ENCODE data around the gene PTPN1. TPM values are rescaled to one million over a fixed set of nuclear protein-coding genes. Genes with fewer than 3 reads are reported as not detected.

Gene PTPN1
- total and polyA plus RNA-seq, 12 donors, result 15.5 to 45.3 (median 29.4) TPM

GRCh38 chr20:50632236-50632635 lies 122.1 kb downstream of the PTPN1 start:
- no peaks in the 10 kb centered on the region for H3K27me3 ChIP-seq
- WGBS, 2 donors, result 81 to 85% methylated on average over 7 of the region's 7 CpGs
- DNase-seq, result no peak
- H3K27ac ChIP-seq, result no peak overlapping the region
- intact Hi-C loops (cut with DNase I), result no loop called here
- peaks cover 5 to 32% (median 20%) of the 10 kb centered on the region in 9 donors for H3K4me1 ChIP-seq
- no peak overlapping the region for H3K4me3 ChIP-seq
- no peaks in the 10 kb centered on the region for H3K9me3 ChIP-seq
- no peaks in the 10 kb centered on the region for H3K36me3 ChIP-seq
- TF ChIP-seq CTCF (IDR thresholded peaks at IDR 0.05), result no peak
- ATAC-seq, result no peak

- WGBS, 2 donors, result 93 to 97% methylated on average over 5 of the region's 5 CpGs
- H3K4me3 ChIP-seq, result no peak overlapping the region
- intact Hi-C loops (cut with DNase I), result no loop called here
- H3K27ac ChIP-seq, result no peak overlapping the region
- H3K27me3 ChIP-seq, result no peaks in the 10 kb centered on the region
- DNase-seq, result no peak
- peaks cover 5 to 37% (median 21%) of the 10 kb centered on the region in 9 donors for H3K4me1 ChIP-seq
- no peaks in the 10 kb centered on the region for H3K36me3 ChIP-seq
- no peak for ATAC-seq
- TF ChIP-seq CTCF (IDR thresholded peaks at IDR 0.05), result no peak
- H3K9me3 ChIP-seq, result no peaks in the 10 kb centered on the region
Observed at GRCh38 chr20:50632701-50633100, 122.5 kb downstream of the PTPN1 start.

GRCh38 chr20:50633361-50633760 lies 123.2 kb downstream of the PTPN1 start:
- no peak for TF ChIP-seq CTCF (IDR thresholded peaks at IDR 0.05)
- WGBS, 2 donors, result 59 to 66% methylated on average over 10 of the region's 10 CpGs
- intact Hi-C loops (cut with DNase I), result no loop called here
- no peak for ATAC-seq
- Histone ChIP-seq H3K27me3 (no peaks in the 10 kb centered on the region), H3K4me3 (no peak overlapping the region), H3K27ac (peak overlapping the region in 1 of 10 donors; percentile 15), H3K4me1 (peaks cover 5 to 39% (median 21%) of the 10 kb centered on the region in 9 donors), H3K9me3 (no peaks in the 10 kb centered on the region), H3K36me3 (no peaks in the 10 kb centered on the region)
- no peak for DNase-seq

GRCh38 chr20:50634191-50634590 lies 124.0 kb downstream of the PTPN1 start:
- Histone ChIP-seq H3K4me3 (no peak overlapping the region), H3K4me1 (peaks cover 5 to 38% (median 20%) of the 10 kb centered on the region in 9 donors), H3K36me3 (no peaks in the 10 kb centered on the region), H3K27me3 (no peaks in the 10 kb centered on the region), H3K9me3 (no peaks in the 10 kb centered on the region), H3K27ac (no peak overlapping the region)
- no peak for DNase-seq
- WGBS, 2 donors, result 73 to 76% methylated on average over 6 of the region's 6 CpGs
- intact Hi-C loops (cut with DNase I), result no loop called here
- ATAC-seq, result no peak
- TF ChIP-seq CTCF (IDR thresholded peaks at IDR 0.05), result no peak

Small RNA genes lying within 50 kb of the gene (microRNA-seq; reads per million reads assigned to microRNA genes)
- gene MIR1302-5 (0 reads per million in 2 donors), gene MIR645 (0 reads per million in 2 donors)

Other genes with a start within 250 kb of the PTPN1 start
- gene RIPOR3, start 181.2 kb downstream of the PTPN1 start, total RNA-seq, result 10 to 100 TPM in 1 of 10 donors, 1 to 10 TPM in 9; 1.6 to 21.8 (median 2.7) TPM
- 10 to 100 TPM in 1 of 2 donors, 1 to 10 TPM in 1; 6.3 to 50.2 TPM for gene RIPOR3, start 181.2 kb downstream of the PTPN1 start, polyA plus RNA-seq
- 1 to 10 TPM; 1.7 to 7.1 (median 3.7) TPM for gene PARD6B, start 221.2 kb downstream of the PTPN1 start, total RNA-seq
- 1 to 10 TPM; 1.3 to 3.1 TPM for gene PARD6B, start 221.2 kb downstream of the PTPN1 start, polyA plus RNA-seq